GM12878 (cell line): ENCODE data around the gene PSMB8. TPM values are rescaled to one million over a fixed set of nuclear protein-coding genes. Genes with fewer than 3 reads are reported as not detected.

Experiments
- ATAC-seq: fragments of 200-7000 bp; cut with Tn5 transposase; 3 replicates; pipeline ENCODE4 v1.9.1; 2020; ENCODE audit warnings: mild to moderate bottlenecking, moderate library complexity
- BruUV-seq: library from RNA; stranded (reverse); fragments of 400-500 nt; replicated peaks from 2 replicates; lab custom pipeline; 2021; lab: Mats Ljungman, UMichigan
- CTCF ChIA-PET: fragments of 300-600 bp; sonication (Branson Sonifier 250); formaldehyde crosslinking; extraction: SDS; loops from one replicate; lab custom pipeline; 2021; ENCODE audit warnings: inconsistent platforms; lab: Yijun Ruan, JAX
- POLR2A ChIA-PET: fragments of 350-600 bp; formaldehyde crosslinking; extraction: SDS; loops from one replicate; lab custom pipeline; 2021; ENCODE audit warnings: inconsistent platforms; lab: Charles Lee
- RAD21 ChIA-PET: fragments of 300-600 bp; sonication (Branson Sonifier 250); formaldehyde crosslinking; loops from one replicate; lab custom pipeline; 2023; ENCODE audit warnings: antibody characterized with exemption; ENCODE audit not compliant: unreplicated experiment; lab: Charles Lee
- SMC1A ChIA-PET: fragments of 300-600 bp; sonication (Branson Sonifier 250); formaldehyde crosslinking; loops from one replicate; lab custom pipeline; 2023; ENCODE audit not compliant: unreplicated experiment, uncharacterized antibody; lab: Charles Lee
- DNase-seq: peaks from one replicate; pipeline ENCODE4 v3.0.0-alpha.2; 2011; ENCODE audit warnings: low read depth, low spot score
- FAIRE-seq: peaks from 3 replicates; lab custom pipeline; 2011; peaks lifted over from hg19 to GRCh38; lab: Jason Lieb, UNC
- H2AFZ ChIP-seq: 2 replicates; pipeline ENCODE4 v1.6.0; 2011; ENCODE audit warnings: low read depth, low read length, control low read depth; ENCODE audit not compliant: control insufficient read depth
- H3K27ac ChIP-seq: 2 replicates; pipeline ENCODE4 v1.5.1; 2011; ENCODE audit warnings: control low read depth; ENCODE audit not compliant: control insufficient read depth, insufficient read depth
- H3K27me3 ChIP-seq, 2 experiments: replicated peaks in 1 of 2; 2 replicates each; pipeline versions ENCODE4 v1.6.0 to v1.6.1; 2011; ENCODE audit warnings: low read length in 1 of 2; ENCODE audit not compliant: control insufficient read depth in 2 of 2, insufficient read depth in 2 of 2
- H3K36me3 ChIP-seq, 2 experiments: 2 replicates each; pipeline ENCODE4 v1.5.1; 2011; ENCODE audit warnings: low read length in 1 of 2; ENCODE audit not compliant: control insufficient read depth in 2 of 2, insufficient read depth in 2 of 2
- H3K4me1 ChIP-seq: 2 replicates; pipeline ENCODE4 v1.6.1; 2011; ENCODE audit warnings: mild to moderate bottlenecking, low read length, moderate library complexity, mixed read lengths; ENCODE audit not compliant: control insufficient read depth, insufficient read depth
- H3K4me2 ChIP-seq: 2 replicates; pipeline ENCODE4 v1.6.0; 2011; ENCODE audit warnings: control low read depth; ENCODE audit not compliant: control insufficient read depth, insufficient read depth
- H3K4me3 ChIP-seq: fragments of 200-600 bp; sonication (generic); 2 replicates; pipeline ENCODE4 v1.5.1; 2016
- H3K79me2 ChIP-seq: 2 replicates; pipeline ENCODE4 v1.6.0; 2011; ENCODE audit warnings: low read length; ENCODE audit not compliant: control insufficient read depth, insufficient read depth
- H3K9ac ChIP-seq: 2 replicates; pipeline ENCODE4 v1.8.0; 2011; ENCODE audit warnings: low read length, control low read depth, mixed read lengths; ENCODE audit not compliant: control insufficient read depth, insufficient read depth
- H3K9me3 ChIP-seq: replicated peaks from 3 replicates; pipeline ENCODE4 v1.5.1; 2011; ENCODE audit warnings: mild to moderate bottlenecking, low read length; ENCODE audit not compliant: control insufficient read depth, insufficient read depth
- H4K20me1 ChIP-seq: 2 replicates; pipeline ENCODE4 v1.6.0; 2011; ENCODE audit not compliant: control insufficient read depth, insufficient read depth
- ATF2 ChIP-seq: IDR thresholded peaks from 2 replicates; pipeline ENCODE4 v1.6.1; 2012; ENCODE audit warnings: low read length, inconsistent platforms
- BACH1 ChIP-seq: fragments of 450-650 bp; IDR thresholded peaks from 2 replicates; pipeline ENCODE4 v1.6.1; 2017; ENCODE audit warnings: mild to moderate bottlenecking, borderline replicate concordance
- MEF2A ChIP-seq: IDR thresholded peaks from 2 replicates; pipeline ENCODE4 v1.6.1; 2011; ENCODE audit warnings: low read depth, mild to moderate bottlenecking, low read length, moderate library complexity; ENCODE audit not compliant: insufficient read depth
- SKIL ChIP-seq: fragments of 450-650 bp; IDR thresholded peaks from 2 replicates; pipeline ENCODE4 v1.6.1; 2017; ENCODE audit warnings: mild to moderate bottlenecking, low read depth, inconsistent platforms; ENCODE audit not compliant: poor library complexity, severe bottlenecking
- WGBS: methylation state at CpG from one replicate; pipeline ENCODE4 v1.1.6; 2016; ENCODE audit warnings: low lambda C conversion rate; ENCODE audit not compliant: insufficient replicate concordance, insufficient coverage; ENCODE audit errors: missing lambda C conversion rate; 5-methylcytosine and 5-hydroxymethylcytosine counted together
- in situ Hi-C: fragments of 300-500 bp; cut with MboI; formaldehyde crosslinking; loops from 9 replicates; pipeline ENCODE4 v1.14.3; 2018; ENCODE audit warnings: mixed read lengths
- intact Hi-C: fragments of 100-400 bp; cut with micrococcal nuclease; formaldehyde crosslinking; loops from one replicate; pipeline ENCODE4 v1.14.2; 2022; ENCODE audit not compliant: unreplicated experiment
- polyA plus RNA-seq, 11 experiments: library from polyadenylated mRNA; depleted of rRNA in 4 of 11; unstranded in 6 of 11; stranded (reverse) in 5 of 11; fragments of >200 nt; fragmentation: Nextera tagmentation in 4 of 11; fragmentation: Illumina TruSeq in 1 of 11; extraction: Ambion mirVana in 4 of 11; extraction: Trizol in 1 of 11; gene quantifications; 1 replicate in 1 of 11; 2 replicates in 10 of 11; pipeline versions ENCODE4 v1.2.1 to v1.2.3, GENCODE V29; 2011 to 2016; ENCODE audit warnings: inconsistent platforms in 2 of 11, missing spikeins in 2 of 11, low read depth in 1 of 11
- total RNA-seq, 4 experiments: library from RNA; depleted of rRNA in 3 of 4; stranded (reverse); fragments of >200 nt in 3 of 4; fragmentation: Illumina TruSeq in 1 of 4; extraction: Trizol in 1 of 4; gene quantifications; 2 replicates each; pipeline versions ENCODE4 v1.2.1 to v1.2.3, GENCODE V29; 2013 to 2021
- TF ChIP-seq, protein P1 (sequence below): IDR thresholded peaks from 2 replicates; pipeline ENCODE4 v1.6.1; 2012; ENCODE audit warnings: low read depth, low read length, improper control_type of control experiment

Gene PSMB8
- total and polyA plus RNA-seq, 10 of the 15 experiments (the other 5 are each of a cell fraction or from before 2014, with no cell fraction given): 304 to 557 (median 379) TPM

- TF ChIP-seq SKIL (no peak), MEF2A (no peak)
- TF ChIP-seq, protein P1, sequence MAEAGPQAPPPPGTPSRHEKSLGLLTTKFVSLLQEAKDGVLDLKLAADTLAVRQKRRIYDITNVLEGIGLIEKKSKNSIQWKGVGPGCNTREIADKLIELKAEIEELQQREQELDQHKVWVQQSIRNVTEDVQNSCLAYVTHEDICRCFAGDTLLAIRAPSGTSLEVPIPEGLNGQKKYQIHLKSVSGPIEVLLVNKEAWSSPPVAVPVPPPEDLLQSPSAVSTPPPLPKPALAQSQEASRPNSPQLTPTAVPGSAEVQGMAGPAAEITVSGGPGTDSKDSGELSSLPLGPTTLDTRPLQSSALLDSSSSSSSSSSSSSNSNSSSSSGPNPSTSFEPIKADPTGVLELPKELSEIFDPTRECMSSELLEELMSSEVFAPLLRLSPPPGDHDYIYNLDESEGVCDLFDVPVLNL: no peak
Observed at GRCh38 chr6:32858194-32858593, 14.3 kb upstream of the PSMB8 start (continued).

DNA sequence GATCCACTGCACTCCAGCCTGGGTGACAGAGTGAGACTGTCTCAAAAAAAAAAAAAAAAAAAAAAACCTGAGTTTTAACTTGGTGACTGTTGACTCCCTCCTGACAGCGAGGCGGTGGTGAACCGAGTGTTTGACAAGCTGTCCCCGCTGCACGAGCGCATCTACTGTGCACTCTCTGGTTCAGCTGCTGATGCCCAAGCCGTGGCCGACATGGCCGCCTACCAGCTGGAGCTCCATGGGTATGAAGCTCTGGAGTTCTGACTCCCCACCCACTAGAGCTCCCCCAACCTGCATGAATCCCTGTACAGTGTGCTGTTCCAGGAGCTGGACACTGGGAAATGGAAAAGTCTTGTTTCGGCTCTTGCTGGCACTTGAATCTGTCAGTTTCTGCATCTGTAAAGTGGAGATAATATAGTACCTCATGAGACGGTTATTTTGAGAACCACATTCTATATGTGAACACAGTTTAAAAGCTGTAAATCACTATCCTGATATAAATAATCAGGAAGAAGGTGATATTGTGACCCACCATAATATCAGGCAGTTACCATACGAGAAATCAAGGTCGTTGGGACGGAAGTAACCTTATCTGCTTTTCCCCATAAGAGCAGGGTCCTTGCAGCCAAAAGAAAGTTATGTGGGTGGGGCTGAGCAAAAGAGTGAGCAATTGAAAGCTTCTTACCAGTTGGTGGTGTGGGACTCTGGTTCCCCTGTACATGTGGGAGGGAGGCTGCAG lies 13.5 kb upstream of the PSMB8 start:
- SMC1A ChIA-PET: interaction anchor here (0.8 to 7.5 kb wide), 7 partner anchors 12 to 127 kb away, joined by 3 to 131 read pairs (median 5); partner anchors contain the start of gene TAP2
- 80% methylated on average over 14 of the region's 14 CpGs for WGBS
- no peak for DNase-seq
- Histone ChIP-seq H3K4me2 (0 out of 2 replicates have a peak overlapping the region, but pooled peaks have one; percentile 92), H3K9me3 (no peaks in the 10 kb centered on the region), H3K4me1 (peaks cover 22% of the 10 kb centered on the region), H4K20me1 (no peaks in the 10 kb centered on the region), H3K4me3 (no peak overlapping the region), H3K27me3 (no peaks in the 10 kb centered on the region), H3K9ac (no peak overlapping the region), H3K79me2 (peaks cover 52% of the 10 kb centered on the region), H3K36me3 (peaks cover 4 to 12% of the 10 kb centered on the region in 2 experiments), H3K27ac (no peak overlapping the region), H2AFZ (no peak overlapping the region)
- intact Hi-C loops: loop anchor here (10.0 kb wide), 1 partner anchor 253 kb away; no protein-coding TSS in a partner anchor
- TF ChIP-seq BACH1 (no peak), ATF2 (no peak)
- POLR2A ChIA-PET: interaction anchor here (0.5 to 8.1 kb wide), 4 partner anchors 11 to 87 kb away, joined by 4 to 357 read pairs (median 20); partner anchors contain the start of genes PSMB8 and TAP2
- CTCF ChIA-PET: interaction anchor here (0.8 to 8.0 kb wide), 11 partner anchors 11 to 444 kb away, joined by 3 to 299 read pairs (median 5); partner anchors contain the start of genes HLA-DMA, PSMB8 and TAP2
- no TSS peak for BruUV-seq
- in situ Hi-C loops: no loop called here
- no peak for ATAC-seq
- FAIRE-seq: no peak
- RAD21 ChIA-PET: interaction anchor here (0.7 to 7.7 kb wide), 5 partner anchors 10 to 157 kb away, joined by 3 to 269 read pairs (median 4); partner anchors contain the start of genes PSMB8 and TAP2
